Measurements from ENCODE around the gene FBXW11.

DNA sequence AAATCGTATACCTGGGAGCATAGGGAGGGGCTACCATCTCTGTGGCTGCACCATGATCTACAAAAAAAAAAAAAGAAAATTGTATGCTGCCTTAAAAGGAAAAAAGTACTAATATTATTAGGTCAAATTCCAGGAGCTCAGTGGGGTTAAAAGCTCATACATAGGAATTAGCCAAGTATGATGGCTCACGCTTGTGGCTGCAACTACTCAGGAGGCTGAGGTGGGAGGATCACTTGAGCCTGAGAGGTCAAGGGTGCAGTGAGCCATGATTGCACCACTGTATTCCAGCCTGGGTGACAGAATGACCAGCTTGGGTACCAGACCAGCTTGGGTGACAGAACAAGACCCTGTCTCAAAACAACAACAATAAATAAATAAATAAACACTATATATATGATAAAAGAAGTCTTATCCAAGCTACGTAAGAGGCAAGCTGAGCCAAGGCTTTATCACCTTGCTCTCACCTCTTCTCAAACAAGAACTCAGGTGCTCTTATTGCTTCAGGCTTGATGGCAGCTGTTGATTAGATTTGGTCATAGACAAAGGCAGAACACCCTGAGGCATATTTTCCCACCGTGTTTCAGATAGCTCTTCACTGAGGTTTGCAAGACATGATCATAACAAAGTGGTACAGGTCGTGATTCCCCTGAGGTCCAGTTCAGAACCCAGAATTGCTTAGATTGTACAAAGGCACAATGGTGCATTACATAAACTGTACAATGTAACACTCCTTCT lies 3.3 kb upstream of the FBXW11 start:
- TF ChIP-seq SP1 (IDR thresholded peaks at IDR 0.05) (no peak), FOXK2 (IDR thresholded peaks at IDR 0.05) (no peak), SUZ12 (IDR thresholded peaks at IDR 0.05) (no peak)
